Kidney (tissue), 14 donors: ENCODE results near the gene FRMD6. TPM values are rescaled to one million over a fixed set of nuclear protein-coding genes. Genes with fewer than 3 reads are reported as not detected.

Source experiments
- DNase-seq, 5 donors: peaks; one replicate each; pipeline ENCODE4 v3.0.0-alpha.2; 2013 to 2020
- FAIRE-seq: peaks from 2 replicates; lab custom pipeline; 2012; peaks lifted over from hg19 to GRCh38; lab: Jason Lieb, UNC
- H3K27ac ChIP-seq, 2 donors: one replicate each; pipeline ENCODE4 v1.7.0; 2013; ENCODE audit warnings: low read depth in 2 of 2, low read length in 2 of 2, inconsistent platforms in 1 of 2
- H3K27me3 ChIP-seq: one replicate; pipeline ENCODE4 v1.7.1; 2013; ENCODE audit warnings: low read length, inconsistent platforms; ENCODE audit not compliant: control insufficient read depth, insufficient read depth
- H3K36me3 ChIP-seq, 3 donors: one replicate each; pipeline versions ENCODE4 v1.7.0 to v1.7.1; 2013; ENCODE audit warnings: low read length in 3 of 3, control low read depth in 1 of 3, inconsistent platforms in 1 of 3; ENCODE audit not compliant: insufficient read depth in 3 of 3, control insufficient read depth in 2 of 3
- H3K4me1 ChIP-seq, 3 donors: one replicate each; pipeline versions ENCODE4 v1.7.0 to v1.7.1; 2013; ENCODE audit warnings: low read length in 3 of 3, inconsistent platforms in 1 of 3, low read depth in 1 of 3; ENCODE audit not compliant: control insufficient read depth in 2 of 3, insufficient read depth in 2 of 3
- H3K4me3 ChIP-seq, 3 donors: one replicate each; pipeline versions ENCODE4 v1.7.0 to v1.8.1; 2013; ENCODE audit warnings: low read length in 3 of 3, control low read depth in 1 of 3, inconsistent platforms in 1 of 3
- H3K9ac ChIP-seq, 3 donors: one replicate each; pipeline versions ENCODE4 v1.7.0 to v1.7.1; 2013; ENCODE audit warnings: low read length in 3 of 3, control low read depth in 1 of 3, inconsistent platforms in 1 of 3
- H3K9me3 ChIP-seq, 3 donors: one replicate each; pipeline versions ENCODE4 v1.7.0 to v1.7.1; 2013; ENCODE audit warnings: low read length in 3 of 3, control low read depth in 1 of 3, inconsistent platforms in 1 of 3; ENCODE audit not compliant: control insufficient read depth in 2 of 3, insufficient read depth in 1 of 3
- intact Hi-C: fragments of 100-400 bp; cut with DNase I; formaldehyde crosslinking; loops from one replicate; pipeline ENCODE4 v1.11.1; 2022
- polyA plus RNA-seq: library from polyadenylated mRNA; stranded (reverse); fragments of 350-450 nt; fragmentation: Illumina TruSeq; extraction: RNeasy Lipid Tissue Mini Kit (QIAGEN cat#74804); gene quantifications from one replicate; pipeline ENCODE4 v1.2.3, GENCODE V29; 2014; ENCODE audit warnings: low read depth, low replicate concordance; ENCODE audit not compliant: insufficient read depth
- total RNA-seq: library from RNA; stranded (reverse); fragmentation: NEBNext Ultra II Directional; extraction: Animal tissue kit (Norgen Biotek cat#: 25700); gene quantifications from one replicate; pipeline ENCODE4 v1.2.1, GENCODE V29; 2021
- TF ChIP-seq, protein P1 (sequence below): IDR thresholded peaks from 3 replicates; pipeline ENCODE4 v1.5.1; 2012; ENCODE audit warnings: mild to moderate bottlenecking, moderate library complexity, borderline replicate concordance; ENCODE audit not compliant: insufficient read depth; ENCODE audit errors: extremely low read depth
- donor health status: control.
- donor health status: control.
- donor health status: control.
- donor health status: control.
- donor health status: control.
- donor health status: DM: yes; HTN: yes; CAD: no.
- donor health status: Normal renal cell carcinoma (clear cell type).

The FRMD6 gene
- total and polyA plus RNA-seq, 2 donors from 2014 or later, result 2.4 to 16.5 TPM

DNA sequence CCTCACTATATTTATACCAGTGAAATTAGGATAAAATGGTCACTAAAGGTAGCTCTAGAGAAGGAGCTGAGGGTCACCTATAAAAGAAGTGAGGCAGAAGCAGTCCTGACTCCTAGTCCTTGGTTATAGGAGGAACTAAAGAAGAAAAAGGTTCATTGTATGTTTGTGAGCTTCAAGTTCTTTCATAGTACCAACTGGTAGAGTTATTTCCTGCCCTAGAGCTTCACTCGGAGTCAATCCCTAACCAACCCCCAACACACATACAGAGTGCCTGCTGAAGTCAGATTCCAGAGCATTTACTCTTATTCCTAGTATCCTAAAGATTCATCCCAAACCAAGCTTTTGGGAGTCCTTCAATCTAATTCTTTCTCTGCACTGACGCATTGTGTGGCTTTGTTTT lies 29.3 kb upstream of the FRMD6 start:
- H3K9ac ChIP-seq, result no peak overlapping the region
- H3K27me3 ChIP-seq, result no peaks in the 10 kb centered on the region
- no peak for FAIRE-seq
- H3K4me1 ChIP-seq, result no peaks in the 10 kb centered on the region
- H3K9me3 ChIP-seq, result no peaks in the 10 kb centered on the region
- no peak overlapping the region for H3K4me3 ChIP-seq
- no peaks in the 10 kb centered on the region for H3K36me3 ChIP-seq
- H3K27ac ChIP-seq, result no peak overlapping the region
- TF ChIP-seq, protein P1, sequence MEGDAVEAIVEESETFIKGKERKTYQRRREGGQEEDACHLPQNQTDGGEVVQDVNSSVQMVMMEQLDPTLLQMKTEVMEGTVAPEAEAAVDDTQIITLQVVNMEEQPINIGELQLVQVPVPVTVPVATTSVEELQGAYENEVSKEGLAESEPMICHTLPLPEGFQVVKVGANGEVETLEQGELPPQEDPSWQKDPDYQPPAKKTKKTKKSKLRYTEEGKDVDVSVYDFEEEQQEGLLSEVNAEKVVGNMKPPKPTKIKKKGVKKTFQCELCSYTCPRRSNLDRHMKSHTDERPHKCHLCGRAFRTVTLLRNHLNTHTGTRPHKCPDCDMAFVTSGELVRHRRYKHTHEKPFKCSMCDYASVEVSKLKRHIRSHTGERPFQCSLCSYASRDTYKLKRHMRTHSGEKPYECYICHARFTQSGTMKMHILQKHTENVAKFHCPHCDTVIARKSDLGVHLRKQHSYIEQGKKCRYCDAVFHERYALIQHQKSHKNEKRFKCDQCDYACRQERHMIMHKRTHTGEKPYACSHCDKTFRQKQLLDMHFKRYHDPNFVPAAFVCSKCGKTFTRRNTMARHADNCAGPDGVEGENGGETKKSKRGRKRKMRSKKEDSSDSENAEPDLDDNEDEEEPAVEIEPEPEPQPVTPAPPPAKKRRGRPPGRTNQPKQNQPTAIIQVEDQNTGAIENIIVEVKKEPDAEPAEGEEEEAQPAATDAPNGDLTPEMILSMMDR, result no peak
- no peak for DNase-seq
- intact Hi-C loops, result no loop called here

DNA sequence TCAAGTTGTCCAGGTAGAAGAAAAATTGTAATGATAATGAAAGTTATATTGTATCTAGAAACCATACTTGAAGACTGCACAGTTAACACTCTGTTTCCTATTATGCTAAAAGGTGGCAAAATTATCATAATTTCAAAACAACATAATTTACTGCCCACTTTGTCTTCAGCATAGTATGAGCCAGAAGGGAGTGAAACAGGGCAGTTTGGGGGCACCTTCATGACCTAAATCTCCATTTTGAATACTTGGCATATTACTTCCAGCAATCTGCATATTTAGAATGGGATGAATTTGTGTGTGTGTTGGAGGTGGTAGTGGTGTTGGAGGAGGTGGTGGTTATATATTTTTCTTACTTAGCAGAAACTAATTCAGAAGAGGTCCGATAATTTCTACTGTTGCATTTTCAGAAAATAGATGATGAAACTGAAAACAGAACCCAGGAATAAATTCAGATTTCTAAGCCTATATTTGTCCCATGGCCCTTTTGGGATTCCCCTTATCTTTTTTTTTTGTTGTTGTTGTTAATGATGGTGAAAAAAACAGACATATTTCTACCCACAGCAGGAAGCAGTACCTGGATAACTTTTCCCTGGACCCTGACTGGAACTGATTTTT lies 26.6 kb upstream of the FRMD6 start:
- H3K27ac ChIP-seq, result no peak overlapping the region
- FAIRE-seq (no peak), DNase-seq (no peak)
- H3K4me1 ChIP-seq, result no peaks in the 10 kb centered on the region
- no peak overlapping the region for H3K9ac ChIP-seq
- TF ChIP-seq, protein P1, result no peak
- intact Hi-C loops, result no loop called here
- no peak overlapping the region for H3K4me3 ChIP-seq
- H3K36me3 ChIP-seq, result no peaks in the 10 kb centered on the region
- no peaks in the 10 kb centered on the region for H3K27me3 ChIP-seq
- H3K9me3 ChIP-seq, result no peaks in the 10 kb centered on the region

DNA sequence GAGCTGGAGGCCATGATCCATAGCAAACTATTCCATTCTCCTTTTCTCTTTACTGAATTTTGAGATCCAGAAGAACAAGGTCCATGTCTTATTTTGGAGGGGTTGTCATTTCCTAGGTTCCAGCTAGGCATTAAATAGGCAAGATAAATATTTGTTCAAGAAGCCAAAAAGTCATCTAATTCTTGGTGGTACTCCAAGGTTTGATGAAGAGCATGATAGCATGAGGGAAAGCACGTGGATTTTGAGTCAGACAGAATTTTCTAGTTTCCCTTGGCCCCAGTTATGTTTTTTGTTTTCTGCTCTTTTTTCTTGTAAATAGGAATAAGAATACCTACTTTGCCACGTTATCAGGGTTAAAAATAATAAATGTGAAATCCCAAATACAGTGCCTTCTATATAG lies 25.5 kb upstream of the FRMD6 start:
- Histone ChIP-seq H3K9ac (no peak overlapping the region), H3K9me3 (no peaks in the 10 kb centered on the region), H3K4me3 (no peak overlapping the region), H3K27ac (no peak overlapping the region), H3K4me1 (no peaks in the 10 kb centered on the region), H3K36me3 (no peaks in the 10 kb centered on the region), H3K27me3 (no peaks in the 10 kb centered on the region)
- TF ChIP-seq, protein P1, result no peak
- no peak for DNase-seq
- intact Hi-C loops, result no loop called here
- FAIRE-seq, result no peak

DNA sequence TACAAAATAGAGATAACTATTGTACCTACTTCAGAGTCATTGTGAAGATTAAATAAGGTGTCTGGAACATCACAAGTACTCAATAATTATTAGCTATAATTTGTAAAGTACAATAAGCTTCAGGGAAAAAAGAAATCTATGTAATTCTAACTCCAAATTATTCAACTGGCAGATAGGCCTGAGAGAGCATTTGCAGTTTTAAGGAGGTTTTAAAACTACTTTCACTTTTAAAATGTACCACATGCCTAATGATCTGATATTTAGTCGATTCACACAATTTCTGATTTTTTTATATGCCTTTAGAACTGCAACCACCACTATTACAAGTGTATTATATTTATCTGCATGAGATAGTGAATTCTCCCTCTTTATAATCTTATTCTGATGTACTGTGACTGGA lies 24.9 kb upstream of the FRMD6 start:
- TF ChIP-seq, protein P1, result no peak
- no peaks in the 10 kb centered on the region for H3K36me3 ChIP-seq
- H3K27ac ChIP-seq, result no peak overlapping the region
- no peak for DNase-seq
- no peaks in the 10 kb centered on the region for H3K4me1 ChIP-seq
- H3K4me3 ChIP-seq, result no peak overlapping the region
- intact Hi-C loops, result no loop called here
- H3K9me3 ChIP-seq, result no peaks in the 10 kb centered on the region
- H3K9ac ChIP-seq, result no peak overlapping the region
- FAIRE-seq, result no peak
- H3K27me3 ChIP-seq, result no peaks in the 10 kb centered on the region
